GM19351 (cell line): ENCODE measurements around the gene DHDH.

Experiments used
- ATAC-seq: cut with Tn5 transposase; IDR thresholded peaks from one replicate; pipeline ENCODE4 v1.9.1; 2021; ENCODE audit warnings: mild to moderate bottlenecking, moderate library complexity; ENCODE audit not compliant: unreplicated experiment

Gene DHDH

GRCh38 chr19:48989701-48990291 is 56.3 kb downstream of the DHDH start:
- ATAC-seq, result no peak

GRCh38 chr19:48990400-48990799 is 56.9 kb downstream of the DHDH start:
- ATAC-seq, result no peak

DNA sequence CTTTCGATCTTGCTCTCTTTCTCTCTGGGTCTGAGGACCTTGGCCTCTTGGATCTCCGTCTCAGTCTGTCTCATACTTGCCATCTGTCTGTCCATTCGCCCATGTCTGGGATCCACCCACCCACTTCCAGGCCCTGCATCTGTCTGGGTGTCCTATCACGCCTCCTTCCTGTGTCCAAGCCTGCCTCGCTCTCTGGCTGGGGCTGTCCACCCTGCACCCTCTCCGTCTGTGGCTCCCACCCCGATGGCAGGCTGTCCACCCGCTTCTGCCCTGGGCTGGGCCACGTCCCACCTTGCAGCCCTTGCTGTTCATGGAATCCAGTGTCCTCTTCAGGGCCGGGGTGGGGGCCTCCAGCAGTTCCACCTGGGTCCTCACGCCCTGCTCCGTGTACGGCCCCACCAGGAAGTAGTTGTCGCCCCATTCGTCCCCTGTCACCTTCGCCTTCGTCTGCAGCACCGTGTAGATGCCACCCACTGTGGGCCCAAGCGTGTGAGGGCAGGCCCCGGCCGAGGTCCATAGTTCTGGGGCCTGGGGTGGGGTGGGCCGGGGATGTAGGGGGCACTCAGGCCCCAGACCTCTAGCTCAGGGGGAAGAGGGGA is 57.6 kb downstream of the DHDH start:
- ATAC-seq, result no peak

DNA sequence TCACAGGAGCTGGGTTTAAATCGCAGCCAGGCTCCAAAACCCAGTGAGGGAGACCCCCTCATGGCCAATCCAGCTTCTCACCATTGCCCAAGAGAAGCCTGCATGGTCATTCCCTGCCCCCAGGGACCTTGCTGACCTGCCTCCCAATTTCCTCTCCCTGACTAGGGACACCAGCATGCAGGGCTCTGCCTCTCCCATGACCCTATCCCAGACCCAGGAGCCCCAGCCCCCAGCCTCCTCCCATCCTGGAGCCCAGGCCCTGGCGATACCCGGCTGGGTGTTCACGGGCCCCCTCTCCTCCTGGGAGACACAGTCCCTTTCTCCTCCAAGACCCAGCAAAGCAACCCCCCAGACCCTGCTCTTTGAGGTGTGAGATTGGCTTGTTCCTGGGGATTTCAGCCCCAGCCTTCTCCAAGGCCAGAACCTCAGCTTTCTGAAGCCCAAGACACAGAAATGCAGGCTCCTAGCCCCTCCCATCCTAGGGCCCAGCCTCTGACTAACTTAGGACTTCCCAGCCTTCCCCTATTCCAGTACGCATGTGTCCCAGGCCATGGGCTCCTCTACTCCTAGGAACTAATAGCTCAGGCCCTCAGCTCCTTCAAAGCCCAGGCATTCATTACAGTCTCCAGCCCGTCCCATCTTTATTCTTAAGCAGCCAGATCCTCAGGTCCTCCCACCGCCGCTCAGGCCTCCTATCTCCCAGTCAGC is 58.5 kb downstream of the DHDH start:
- ATAC-seq, result no peak

DNA sequence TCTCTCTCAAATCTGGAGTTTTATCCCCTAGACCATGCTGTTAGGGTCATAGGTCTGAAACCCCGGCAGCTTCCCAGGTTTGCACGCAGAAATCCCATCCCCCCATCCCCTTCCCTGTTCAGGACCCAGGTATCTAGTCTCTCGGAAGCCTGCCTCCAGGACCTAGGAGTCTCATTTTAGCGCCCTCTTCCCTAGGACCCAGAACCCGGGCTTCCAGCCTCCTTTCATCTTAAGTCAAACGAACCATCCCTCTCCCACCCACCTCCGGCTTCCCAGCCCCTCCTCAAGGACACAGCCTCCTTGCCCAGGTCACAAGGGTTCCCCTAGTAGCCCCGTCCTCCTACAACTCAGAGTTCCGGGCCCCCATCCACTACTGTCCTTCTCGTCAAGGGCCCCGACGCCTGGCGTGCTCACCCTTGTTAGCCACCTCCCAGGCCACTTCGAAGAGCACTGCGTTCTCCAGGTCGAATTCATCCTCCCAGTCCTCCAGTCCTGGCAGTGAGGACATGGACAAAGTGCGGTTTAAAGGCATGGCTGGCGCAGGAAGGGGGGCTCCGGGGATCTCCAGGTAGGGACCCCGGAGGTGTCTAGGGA is 59.2 kb downstream of the DHDH start:
- ATAC-seq, result no peak

DNA sequence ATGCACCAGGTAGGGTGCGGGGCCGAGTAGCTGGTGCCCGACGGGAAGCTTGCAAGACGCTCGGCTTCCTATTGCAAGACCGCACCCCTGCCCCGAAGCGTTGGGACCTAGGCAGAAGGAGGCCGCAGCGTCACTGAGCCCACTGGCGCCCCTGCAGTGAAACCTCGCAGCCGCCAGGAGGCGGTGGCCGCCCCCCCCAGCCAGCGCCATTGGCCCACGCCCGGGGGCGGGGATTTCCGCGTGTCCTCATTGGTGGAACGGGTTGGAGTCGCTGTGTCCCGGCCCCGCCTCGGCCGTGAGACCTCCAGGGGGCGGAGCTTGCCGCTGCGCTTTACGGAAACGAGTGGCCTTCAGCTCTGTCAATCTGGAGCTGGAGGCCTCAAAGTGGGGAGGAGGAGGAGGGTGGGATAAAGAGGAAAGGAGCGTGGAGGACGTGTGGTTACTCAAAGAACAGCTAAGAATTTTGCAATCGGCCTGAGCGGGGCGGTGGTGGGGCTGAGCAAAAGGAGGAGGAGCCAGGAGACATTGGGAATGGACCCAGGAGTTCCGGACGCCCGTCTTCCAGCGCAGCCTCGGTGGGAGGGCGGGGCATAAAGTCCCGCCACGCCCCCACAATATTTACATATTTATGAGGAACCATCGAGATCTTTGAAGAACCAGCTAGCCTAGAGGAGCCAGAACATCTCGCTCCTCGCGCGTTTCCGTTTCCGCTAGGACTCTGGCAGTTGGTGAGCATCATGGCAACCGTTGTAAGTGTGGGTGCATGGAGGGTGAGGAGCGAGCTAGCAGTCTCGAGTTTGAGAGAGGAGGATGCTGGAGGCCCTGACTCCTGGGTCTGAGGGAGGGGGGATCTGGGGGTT is 59.9 kb downstream of the DHDH start, which contains the start of the genes GYS1 and RUVBL2:
TSS of gene GYS1 (minus strand) at position 135 of the 860 bp plus-strand sequence. CDS start 197 bp downstream, outside the sequence.
TSS of gene RUVBL2 (plus strand) at position 713 of the 860 bp plus-strand sequence. CDS start at position 738, 25 bp downstream.
- ATAC-seq, result peak; percentile 88

DNA sequence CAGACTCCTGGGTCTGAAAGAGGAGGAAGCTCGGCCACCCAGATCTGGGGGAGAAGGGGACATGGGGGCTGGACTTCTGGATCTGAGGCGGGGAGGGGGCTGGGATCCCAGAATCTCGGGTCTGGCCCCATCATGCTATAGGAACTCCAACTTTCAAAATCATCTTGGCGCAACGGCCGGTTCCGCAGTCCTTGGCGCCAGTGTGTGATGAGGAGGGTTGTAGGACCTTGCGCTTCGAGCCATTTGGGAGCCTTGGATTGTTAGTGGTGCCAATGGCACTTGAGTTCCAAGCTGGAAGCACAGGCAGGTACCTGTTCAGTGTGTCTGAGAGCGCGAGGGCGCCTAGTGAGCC is 60.5 kb downstream of the DHDH start:
- no peak for ATAC-seq
